GM21786 (cell line): ENCODE results near the gene SERTAD4.
"Not testable (repeated sequence)": the region's sequence is repeated elsewhere in the genome, so short reads cannot be mapped to it uniquely, and the experiment has no call there.

Experiments used
- ATAC-seq: cut with Tn5 transposase; IDR thresholded peaks from one replicate; pipeline ENCODE4 v1.9.1; 2021; ENCODE audit not compliant: unreplicated experiment

The SERTAD4 gene

DNA sequence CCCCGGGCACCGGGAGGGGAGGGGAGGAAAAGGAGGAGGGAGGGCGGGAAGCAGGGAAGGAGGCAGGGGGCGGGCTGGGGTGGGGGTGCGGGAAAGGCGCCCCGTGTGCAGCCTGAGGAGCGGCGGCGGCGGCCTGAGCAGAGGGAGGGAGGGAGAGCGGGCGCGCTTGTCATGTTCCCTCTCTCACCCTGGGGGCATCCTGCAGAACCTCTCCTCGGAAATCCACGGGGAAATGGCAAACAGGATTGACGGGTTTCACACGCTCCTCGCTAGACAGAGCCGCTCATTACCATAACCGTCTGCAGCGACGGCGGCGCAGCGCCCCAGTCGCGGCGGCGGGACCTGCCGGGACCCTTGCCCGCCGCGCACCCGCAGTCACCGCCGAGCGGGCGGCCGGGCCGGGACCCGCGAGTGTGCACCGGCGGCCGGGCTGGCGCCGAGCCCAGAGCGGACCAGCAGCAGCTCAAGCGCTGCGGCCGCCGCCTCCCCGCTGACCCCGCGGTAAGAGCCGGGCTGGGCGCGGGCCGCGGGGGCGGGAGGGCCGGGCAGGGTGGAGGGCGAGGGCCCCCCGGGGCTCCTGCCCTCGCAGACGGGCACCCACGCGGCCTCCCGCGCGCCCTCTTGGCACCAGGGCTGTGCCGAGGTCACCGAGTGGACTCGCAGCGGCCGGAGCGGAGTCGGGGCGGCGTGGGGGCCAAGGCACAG is at the start of gene SERTAD4:
TSS of gene SERTAD4 (plus strand) at position 286 of the 705 bp plus-strand sequence. CDS start 5,165 bp downstream, outside the sequence.
- no peak for ATAC-seq

DNA sequence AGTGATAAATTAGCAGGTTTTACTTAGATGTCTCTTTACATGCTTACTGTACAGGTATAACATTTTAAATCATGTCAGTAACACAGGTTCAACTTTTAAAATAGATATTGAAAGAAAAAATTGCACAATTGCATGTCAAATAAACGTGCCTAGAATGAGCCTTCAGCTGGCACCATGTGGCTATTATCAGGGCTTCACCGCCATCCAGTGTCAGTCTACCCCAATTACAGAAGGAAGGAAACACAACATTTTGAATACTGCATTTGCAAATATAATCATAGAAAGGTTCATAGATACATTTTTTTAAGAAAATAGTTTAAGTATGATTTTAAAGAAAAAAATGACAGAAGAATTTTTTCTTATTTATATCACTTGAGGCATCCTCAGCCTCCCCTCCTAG is 47.5 kb upstream of the SERTAD4 start:
- ATAC-seq = no peak

DNA sequence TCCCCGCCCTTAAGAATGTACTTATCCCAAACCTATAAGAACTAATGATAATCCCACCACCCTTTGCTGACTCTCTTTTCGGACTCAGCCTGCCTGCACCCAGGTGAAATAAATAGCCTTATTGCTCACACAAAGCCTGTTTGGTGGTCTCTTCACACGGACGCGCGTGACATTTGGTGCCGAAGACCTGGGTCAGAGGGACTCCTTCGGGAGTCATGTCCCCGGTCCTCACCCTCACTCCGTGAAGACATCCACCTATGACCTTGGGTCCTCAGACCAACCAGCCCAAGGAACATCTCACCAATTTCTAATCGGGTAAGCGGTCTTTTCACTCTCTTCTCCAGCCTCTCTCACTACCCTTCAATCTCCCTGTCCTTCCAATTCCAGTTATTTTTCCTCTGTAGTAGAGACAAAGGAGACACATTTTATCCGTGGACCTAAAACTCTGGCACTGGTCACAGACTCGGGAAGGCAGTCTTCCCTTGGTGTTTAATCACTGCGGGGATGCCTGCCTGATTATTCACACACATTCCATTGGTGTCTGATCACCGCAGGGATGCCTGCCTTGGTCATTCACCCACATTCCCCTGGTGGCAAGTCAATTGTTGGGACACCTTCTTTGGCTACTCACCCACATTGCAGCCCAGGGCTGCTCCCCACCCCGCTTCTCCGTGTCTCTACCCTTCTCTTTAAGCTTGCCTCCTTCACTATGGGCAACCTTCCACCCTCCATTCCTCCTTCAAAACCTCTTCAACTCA is 44.6 kb upstream of the SERTAD4 start:
- ATAC-seq = not testable (repeated sequence)

DNA sequence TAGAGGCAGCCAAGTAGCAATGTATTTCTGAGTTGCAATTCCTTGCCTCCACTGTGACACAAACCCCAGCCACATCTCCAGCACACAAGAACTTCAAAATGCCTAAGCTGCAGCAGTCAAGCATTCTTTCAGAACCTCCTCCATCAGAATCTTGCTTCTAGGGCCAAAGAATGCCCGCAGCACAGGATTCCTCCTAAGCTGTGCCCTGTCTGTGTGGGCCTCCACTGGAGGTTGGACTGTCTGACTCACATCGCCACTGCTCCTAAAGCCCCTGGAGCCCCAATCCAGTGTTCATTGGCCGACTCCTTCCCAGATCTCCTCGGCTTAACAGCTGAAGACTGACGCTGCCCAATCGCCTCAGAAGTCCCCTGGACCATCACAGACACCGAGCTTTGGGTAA is 43.2 kb upstream of the SERTAD4 start:
- no peak for ATAC-seq

DNA sequence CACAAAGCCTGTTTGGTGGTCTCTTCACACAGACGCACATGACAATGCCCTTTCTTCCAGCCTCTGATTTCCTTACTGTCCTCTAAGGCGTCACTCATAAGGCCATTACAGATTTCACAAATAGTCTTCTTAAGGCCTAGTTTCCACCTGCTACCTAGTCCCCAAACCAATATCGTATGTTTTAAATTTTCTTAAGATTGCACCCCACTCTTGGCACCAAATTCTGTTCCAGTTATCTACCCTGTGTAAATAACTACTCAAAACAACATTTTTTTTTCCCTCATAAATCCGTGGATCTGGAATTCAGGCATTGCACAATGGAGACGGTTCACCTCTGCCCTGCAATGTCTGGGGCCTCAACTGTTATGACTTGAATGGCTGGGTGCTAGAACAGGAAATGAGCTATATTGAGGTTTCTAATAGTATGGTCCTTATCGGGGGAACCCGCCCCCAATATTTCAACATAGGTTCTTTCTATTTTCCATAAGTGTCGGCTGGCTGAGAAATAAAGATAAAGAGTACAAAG is 36.9 kb upstream of the SERTAD4 start:
- no peak for ATAC-seq

DNA sequence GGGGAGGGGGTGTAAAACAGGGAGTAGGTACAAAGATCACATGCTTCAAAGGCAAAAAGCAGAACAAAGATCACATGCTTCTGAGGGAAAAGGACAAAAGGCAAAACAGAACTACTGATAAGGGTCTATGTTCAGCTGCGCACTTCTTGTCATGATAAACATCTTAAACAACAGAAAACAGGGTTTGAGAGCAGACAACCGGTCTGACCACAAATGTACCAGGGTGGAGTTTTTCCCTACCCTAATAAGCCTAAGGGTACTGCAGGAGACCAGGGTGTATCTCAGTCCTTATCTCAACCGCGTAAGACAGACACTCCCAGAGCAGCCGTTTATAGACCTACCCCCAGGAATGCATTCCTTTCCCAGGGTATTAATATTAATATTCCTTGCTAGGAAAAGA is 36.3 kb upstream of the SERTAD4 start:
- ATAC-seq = not testable (repeated sequence)

DNA sequence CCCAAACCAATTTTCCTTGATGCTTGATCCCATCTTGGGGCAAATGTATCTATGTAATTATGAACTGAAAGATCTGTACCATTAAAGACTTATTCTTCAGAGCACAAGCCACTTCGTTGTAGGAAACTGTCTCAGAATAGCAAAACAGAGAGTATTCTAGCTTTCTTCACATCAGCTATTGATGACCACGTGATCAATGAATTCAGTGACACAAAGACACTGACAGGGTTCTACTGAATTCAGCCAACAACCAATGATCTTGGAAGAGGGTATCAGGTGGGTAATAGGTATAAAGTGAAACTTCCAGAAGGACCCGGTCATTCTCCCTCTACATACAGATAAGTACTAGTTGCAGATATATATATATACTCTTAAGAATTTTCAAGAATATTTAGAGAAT is 33.8 kb upstream of the SERTAD4 start:
- no peak for ATAC-seq

DNA sequence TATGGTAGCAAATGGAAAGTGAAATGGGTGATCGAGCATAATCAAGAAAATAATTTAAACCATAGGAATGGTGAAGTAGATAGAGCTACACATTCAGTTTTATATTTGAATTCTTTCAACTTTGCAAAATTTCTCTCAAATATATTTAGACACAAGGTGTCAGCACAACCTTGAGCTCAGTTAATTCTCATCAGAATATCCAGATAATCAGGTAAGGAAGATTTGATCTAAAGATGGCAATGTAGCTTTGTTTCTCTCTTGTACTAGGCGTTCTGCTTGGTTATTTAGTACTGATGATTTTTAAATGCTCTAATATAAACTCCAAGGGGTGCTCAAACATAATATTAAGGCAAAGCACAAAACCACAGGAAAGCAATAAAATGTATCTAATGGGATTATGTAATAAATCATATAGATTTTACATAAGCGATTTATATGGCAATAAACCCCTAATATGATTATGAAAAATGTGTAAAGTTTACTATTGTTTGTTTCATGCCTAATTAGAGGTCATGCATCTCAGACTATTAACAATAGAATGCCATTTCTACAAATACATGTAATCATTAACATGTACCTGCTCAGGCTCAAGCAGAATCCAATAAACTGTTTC is 32.4 kb upstream of the SERTAD4 start:
- no peak for ATAC-seq

DNA sequence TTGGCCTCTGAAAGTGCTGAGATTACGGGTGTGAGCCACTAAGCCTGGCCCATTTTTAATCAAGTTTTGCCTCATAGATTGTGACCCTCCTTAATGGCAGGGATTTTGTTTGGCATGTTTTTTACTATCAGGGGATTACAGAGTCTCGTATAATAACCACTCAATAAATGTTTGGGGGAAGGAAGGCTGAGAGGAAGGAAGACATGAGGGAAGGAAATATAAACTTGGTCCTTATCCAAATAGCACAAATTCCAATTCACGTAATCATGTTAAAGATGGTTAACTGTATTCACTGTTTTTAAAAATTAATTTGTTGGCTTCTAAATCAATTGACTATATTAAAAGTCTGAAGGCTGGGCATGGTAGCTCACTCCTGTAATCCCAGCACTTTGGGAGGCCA is 30.9 kb upstream of the SERTAD4 start:
- no peak for ATAC-seq

DNA sequence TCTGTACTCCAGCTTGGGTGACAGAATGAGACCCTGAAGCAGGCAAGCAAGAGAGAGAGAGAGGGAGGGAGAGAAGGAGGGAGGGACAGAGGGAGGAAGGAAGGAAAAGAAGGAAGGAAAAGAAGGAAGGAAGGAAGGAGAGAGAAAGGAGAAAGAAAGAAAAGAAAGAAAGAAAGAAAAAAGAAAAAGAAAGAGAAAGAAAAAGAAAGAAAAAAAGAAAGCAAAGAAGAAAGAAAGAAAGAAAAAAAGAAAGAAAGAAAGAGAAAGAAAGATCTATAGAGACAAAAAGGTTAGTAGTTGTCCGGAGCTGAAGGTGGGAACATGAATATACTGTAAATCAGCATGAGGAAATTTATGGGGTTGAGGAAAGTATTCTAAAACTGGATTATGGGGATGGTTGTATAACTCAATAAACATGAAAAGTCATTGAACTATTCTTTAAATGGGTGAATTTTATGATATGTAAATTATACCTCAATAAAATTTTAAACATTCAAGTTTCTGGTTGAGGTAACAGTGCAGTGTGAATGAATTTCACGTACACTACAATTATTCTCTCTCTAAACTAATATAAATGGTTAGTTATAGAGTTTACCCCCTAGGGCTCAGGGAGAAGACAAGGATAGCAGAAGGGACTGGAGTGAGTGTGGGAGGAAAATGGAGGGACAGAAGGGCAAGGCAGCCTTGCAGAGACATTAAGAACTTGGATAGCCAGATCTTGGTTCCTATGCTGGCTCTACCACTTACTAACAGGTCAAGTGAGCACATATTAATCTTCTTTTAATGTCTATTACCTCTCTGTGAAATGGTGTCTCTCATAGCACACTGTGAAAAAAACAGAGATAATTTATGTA is 24.8 kb upstream of the SERTAD4 start:
- no peak for ATAC-seq

DNA sequence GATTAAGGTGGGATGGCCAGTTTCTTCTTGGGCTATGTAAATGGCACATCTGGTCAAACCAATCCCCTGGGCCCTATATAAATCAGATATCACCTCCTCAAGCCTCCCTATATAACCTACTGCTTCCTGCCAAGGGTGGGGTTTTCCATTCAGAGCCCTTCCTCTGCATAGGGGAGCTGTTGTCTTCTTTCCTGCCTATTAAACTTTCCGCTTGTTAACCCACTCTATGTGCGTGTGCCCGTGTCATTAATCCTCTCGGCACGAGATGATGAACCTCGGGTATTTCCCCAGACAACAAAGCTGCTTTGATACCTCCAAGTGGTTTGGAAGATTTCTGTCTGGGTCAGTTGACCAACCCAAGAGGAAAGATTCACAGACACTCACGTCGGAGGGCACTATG is 19.3 kb upstream of the SERTAD4 start:
- ATAC-seq = no peak

DNA sequence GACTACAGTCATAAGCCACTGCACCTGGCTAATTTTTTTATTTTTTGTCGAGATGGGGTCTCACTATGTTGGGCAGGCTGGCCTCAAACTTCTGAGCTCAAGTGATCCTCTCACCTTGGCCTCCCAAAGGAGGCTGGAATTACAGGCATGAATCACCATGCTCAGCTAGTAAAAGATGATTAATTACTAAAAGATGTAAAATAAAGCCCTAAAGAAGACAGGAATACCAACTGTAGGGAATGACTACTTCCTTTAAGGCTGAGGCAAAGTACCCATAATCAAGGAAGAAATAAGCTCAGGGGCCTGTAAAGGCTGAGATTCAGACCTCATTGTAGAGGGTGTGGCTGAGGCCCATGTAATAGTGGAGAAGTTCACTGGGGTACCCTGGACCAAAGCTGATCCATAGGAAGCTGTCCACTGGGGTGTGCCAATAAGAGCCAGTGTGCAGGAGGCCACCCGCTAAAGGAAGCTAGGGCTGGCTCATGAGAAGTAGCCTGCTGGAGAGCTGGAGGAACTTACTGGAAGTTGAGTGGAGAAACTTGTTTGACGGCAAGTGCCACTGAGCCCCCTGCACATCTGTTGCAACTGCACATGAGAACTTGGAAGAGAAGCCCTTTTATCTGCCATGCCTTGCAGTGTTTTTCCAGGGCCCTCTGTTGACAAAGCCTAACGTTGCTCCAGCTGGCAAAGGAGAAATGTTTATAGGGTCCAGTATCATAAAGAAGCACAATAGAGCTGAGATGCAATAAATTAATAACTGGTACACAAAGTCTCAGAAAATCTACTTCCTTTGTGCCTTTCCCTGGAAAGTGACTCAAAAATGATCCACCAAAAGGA is 17.8 kb upstream of the SERTAD4 start:
- ATAC-seq = no peak

DNA sequence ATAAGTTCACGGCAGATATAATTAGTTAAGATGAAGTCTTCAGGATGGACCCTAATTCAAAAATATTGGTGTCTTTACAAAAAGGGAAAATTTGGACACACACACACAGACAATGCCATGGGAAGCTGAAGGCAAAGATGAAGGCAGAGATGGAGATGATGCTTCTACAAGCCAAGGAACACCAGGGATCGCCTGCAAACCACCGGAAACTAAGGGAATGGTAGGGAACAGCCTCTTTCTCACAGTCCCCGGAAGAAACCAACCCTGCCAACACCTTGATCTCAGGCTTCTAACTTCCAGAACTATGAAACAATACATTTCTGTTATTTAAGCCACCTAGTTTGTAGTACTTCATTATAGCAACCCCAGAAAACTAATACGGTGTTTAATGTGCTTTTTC is 15.1 kb upstream of the SERTAD4 start:
- no peak for ATAC-seq

DNA sequence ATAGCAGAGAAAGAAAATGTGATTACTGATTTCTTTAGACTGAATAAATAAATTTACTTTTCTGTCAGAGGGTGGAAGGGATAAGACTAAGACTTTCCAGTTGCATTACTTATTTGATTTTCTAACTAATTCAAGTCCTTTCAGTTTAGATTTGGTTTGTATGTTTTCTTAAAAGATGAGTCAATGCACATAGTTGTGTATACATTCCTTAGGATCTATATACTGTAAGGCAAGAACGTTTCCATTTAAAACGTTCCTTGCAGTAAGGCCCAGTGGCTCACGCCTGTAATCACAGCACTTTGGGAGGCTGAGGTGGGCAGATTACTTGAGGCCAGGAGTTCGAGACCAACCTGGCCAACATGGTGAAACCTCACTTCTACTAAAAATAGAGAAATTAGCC is 14.5 kb upstream of the SERTAD4 start:
- ATAC-seq = no peak

DNA sequence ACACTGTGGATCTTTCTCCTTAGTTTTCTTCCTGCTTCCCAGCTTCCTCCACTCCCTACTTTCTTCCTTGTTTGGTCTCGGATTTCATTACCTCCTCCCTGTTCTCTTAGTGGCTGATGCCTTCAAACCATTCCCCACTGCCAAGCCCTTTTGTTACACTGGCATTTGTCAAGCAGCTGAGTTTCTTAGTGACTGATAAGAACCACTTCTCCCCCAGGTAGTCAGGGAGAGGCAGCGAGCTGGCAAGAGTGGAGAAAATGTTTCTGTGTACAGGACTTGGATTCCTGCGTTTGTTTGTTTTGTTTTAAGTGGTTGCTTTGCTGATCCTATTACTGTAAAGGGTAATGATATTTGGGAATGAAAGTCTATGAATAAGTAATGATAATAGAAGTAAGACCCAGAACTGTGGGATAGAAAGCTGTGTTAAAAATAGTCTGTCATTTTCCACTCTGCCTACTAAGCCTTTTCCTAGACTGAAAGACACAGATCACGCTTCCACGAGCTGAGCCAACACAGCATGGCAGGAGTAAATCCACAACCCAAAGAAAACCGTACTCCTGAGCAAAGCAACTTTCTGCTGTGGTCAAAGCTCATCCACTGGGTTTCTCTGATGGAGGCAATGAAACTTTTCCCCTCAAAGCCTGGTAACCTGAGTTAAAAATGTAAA is 10.1 kb upstream of the SERTAD4 start:
- ATAC-seq = no peak

DNA sequence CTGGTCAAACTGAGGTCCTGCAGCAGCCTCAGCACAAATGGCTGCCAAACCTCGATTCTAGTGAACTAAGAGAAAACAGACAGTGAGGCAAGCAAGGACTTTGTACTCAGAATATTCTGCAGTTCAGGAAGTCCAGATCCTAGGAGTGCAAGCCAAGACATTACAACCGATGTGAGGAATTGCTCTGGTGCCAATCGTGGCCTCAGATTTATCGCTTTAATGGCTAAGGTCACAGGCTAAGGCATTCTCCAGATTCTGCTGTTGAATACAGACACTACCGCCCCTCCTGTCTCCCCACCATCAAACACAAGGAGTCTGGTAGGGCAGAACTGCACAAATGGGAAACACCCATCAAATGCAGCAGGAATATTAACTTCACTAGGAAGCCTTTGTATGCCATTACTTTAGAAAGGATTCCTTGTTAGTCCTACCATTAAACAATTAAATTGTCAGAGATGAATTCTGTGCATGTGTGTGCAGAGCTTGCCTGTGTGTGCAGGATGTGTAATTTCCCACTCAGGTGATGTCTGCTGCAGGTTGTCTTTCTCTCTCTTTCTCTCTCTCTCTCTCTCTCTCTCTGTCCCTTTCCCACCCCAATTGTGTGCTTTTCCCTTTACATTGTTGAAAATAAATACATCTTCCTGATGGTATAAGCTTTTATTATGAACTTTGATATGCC is 9.2 kb upstream of the SERTAD4 start:
- no peak for ATAC-seq

DNA sequence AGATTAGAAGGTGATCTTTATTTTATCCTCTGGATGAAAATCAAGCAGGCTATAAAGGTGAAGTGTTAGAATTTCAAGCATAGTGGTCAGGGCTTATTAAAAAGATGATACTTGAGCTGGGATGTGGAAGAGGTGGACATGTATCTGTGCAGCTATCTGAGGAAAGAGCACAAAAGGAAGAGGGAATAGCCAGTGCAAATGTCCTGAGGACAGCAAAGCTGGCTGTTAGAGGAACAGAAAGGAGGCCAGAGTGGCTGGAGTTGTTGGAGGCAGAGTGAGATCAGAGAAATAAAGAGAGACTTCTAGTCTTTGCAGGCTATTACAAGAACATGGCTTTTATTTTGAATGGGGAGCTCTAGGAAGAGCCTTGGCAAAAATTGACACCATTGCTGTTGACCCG is 4.4 kb upstream of the SERTAD4 start:
- ATAC-seq = no peak

DNA sequence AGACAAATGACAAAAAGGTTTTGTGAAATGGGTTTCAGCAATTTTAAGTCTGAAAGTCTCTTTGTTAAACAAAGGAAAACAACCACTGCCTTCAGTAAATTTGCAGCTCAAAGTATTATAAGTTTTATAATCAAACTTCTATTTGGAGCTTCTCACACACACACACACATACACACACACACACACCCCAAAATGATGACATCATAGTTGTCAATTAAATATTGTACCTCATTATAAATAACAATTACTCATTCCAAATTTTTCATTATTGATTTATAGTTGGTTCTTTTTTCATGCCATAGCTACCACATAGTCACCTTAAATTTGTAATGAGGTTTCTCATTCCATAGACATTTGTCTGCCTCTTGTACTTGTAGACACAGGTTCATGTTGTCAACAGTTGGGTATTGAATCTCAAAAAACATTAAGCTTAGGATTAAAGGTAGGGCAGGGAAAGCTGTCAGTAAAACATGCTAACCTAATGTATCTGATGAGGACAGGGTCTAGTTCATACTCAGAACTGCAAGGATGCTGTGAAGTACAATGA is 2.4 kb upstream of the SERTAD4 start:
- no peak for ATAC-seq
